Prostate gland (tissue), 2 donors: ENCODE measurements around the gene TDRD9. TPM values are rescaled to one million over a fixed set of nuclear protein-coding genes. Genes with fewer than 3 reads are reported as not detected.

Source experiments
- DNase-seq: peaks from one replicate; pipeline ENCODE4 v3.0.0-alpha.2; 2019; ENCODE audit warnings: low spot score
- H3K27ac ChIP-seq, 2 donors: fragments of 200-600 bp; sonication (generic); 2 replicates each; pipeline ENCODE4 v1.5.1; 2017 to 2019
- H3K27me3 ChIP-seq: fragments of 200-600 bp; sonication (generic); replicated peaks from 2 replicates; pipeline ENCODE4 v1.5.1; 2019; ENCODE audit not compliant: insufficient read depth
- H3K36me3 ChIP-seq, 2 donors: fragments of 200-600 bp; sonication (generic); 1 replicate in 1 of 2; 2 replicates in 1 of 2; pipeline versions ENCODE4 v1.5.1 to v1.8.1; 2017 to 2019
- H3K4me1 ChIP-seq: fragments of 200-600 bp; sonication (generic); replicated peaks from 2 replicates; pipeline ENCODE4 v1.5.1; 2019
- H3K4me3 ChIP-seq, 2 donors: fragments of 200-600 bp; sonication (generic); 2 replicates each; pipeline ENCODE4 v1.5.1; 2017 to 2019
- H3K9me3 ChIP-seq: fragments of 200-600 bp; sonication (generic); 2 replicates; pipeline ENCODE4 v1.5.1; 2017
- POLR2A ChIP-seq: fragments of 450-650 bp; IDR thresholded peaks from one replicate; pipeline ENCODE4 v1.6.1; 2016; ENCODE audit warnings: antibody characterized with exemption, mild to moderate bottlenecking
- POLR2AphosphoS5 ChIP-seq: sonication (generic); formaldehyde crosslinking; IDR thresholded peaks from one replicate; pipeline ENCODE4 v1.6.1; 2017; ENCODE audit warnings: antibody characterized with exemption
- WGBS: methylation state at CpG from one replicate; pipeline ENCODE4 v1.1.5; 2018; 5-methylcytosine and 5-hydroxymethylcytosine counted together
- intact Hi-C: fragments of 100-400 bp; cut with DNase I; formaldehyde crosslinking; loops from one replicate; pipeline ENCODE4 v1.14.2; 2022
- total RNA-seq, 2 donors: library from RNA; depleted of rRNA; stranded (reverse); fragments of >200 nt; gene quantifications; one replicate each; pipeline ENCODE4 v1.1.0, GENCODE V29; 2016
- TF ChIP-seq, protein P1 (sequence below), 4 experiments: fragments of 200-600 bp in 2 of 4; fragments of 450-650 bp in 2 of 4; sonication (generic) in 2 of 4; IDR thresholded peaks; 1 replicate in 3 of 4; 2 replicates in 1 of 4; pipeline ENCODE4 v1.5.1; 2016 to 2019; ENCODE audit warnings: antibody characterized with exemption in 4 of 4, mild to moderate bottlenecking in 2 of 4, moderate library complexity in 2 of 4

The TDRD9 gene
- total RNA-seq, 2 donors from 2014 or later: 0.64 to 18.2 TPM

- H3K4me3 ChIP-seq: no peak overlapping the region
- H3K27ac ChIP-seq: no peak overlapping the region
- intact Hi-C loops: no loop called here
- DNase-seq: no peak
- H3K9me3 ChIP-seq: no peaks in the 10 kb centered on the region
- WGBS: 84% methylated on average over 4 of the region's 4 CpGs
- TF ChIP-seq, protein P1, sequence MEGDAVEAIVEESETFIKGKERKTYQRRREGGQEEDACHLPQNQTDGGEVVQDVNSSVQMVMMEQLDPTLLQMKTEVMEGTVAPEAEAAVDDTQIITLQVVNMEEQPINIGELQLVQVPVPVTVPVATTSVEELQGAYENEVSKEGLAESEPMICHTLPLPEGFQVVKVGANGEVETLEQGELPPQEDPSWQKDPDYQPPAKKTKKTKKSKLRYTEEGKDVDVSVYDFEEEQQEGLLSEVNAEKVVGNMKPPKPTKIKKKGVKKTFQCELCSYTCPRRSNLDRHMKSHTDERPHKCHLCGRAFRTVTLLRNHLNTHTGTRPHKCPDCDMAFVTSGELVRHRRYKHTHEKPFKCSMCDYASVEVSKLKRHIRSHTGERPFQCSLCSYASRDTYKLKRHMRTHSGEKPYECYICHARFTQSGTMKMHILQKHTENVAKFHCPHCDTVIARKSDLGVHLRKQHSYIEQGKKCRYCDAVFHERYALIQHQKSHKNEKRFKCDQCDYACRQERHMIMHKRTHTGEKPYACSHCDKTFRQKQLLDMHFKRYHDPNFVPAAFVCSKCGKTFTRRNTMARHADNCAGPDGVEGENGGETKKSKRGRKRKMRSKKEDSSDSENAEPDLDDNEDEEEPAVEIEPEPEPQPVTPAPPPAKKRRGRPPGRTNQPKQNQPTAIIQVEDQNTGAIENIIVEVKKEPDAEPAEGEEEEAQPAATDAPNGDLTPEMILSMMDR (IDR thresholded peaks at IDR 0.05): no peak
- TF ChIP-seq POLR2AphosphoS5 (no peak), POLR2A (no peak)
- H3K27me3 ChIP-seq: no peaks in the 10 kb centered on the region
- H3K4me1 ChIP-seq: no peaks in the 10 kb centered on the region
- no peaks in the 10 kb centered on the region for H3K36me3 ChIP-seq
These were observed 72.7 kb downstream of the TDRD9 start for GRCh38 chr14:104001003-104001402.

GRCh38 chr14:104003616-104004015 lies 75.4 kb downstream of the TDRD9 start:
- 91% methylated on average over 6 of the region's 6 CpGs for WGBS
- no peaks in the 10 kb centered on the region for H3K9me3 ChIP-seq
- TF ChIP-seq, protein P1 (IDR thresholded peaks at IDR 0.05): no peak
- TF ChIP-seq POLR2AphosphoS5: no peak
- TF ChIP-seq POLR2A: no peak
- H3K4me1 ChIP-seq: no peaks in the 10 kb centered on the region
- no peak for DNase-seq
- intact Hi-C loops: no loop called here
- no peaks in the 10 kb centered on the region for H3K27me3 ChIP-seq
- no peaks in the 10 kb centered on the region for H3K36me3 ChIP-seq
- no peak overlapping the region for H3K4me3 ChIP-seq
- H3K27ac ChIP-seq: no peak overlapping the region

DNA sequence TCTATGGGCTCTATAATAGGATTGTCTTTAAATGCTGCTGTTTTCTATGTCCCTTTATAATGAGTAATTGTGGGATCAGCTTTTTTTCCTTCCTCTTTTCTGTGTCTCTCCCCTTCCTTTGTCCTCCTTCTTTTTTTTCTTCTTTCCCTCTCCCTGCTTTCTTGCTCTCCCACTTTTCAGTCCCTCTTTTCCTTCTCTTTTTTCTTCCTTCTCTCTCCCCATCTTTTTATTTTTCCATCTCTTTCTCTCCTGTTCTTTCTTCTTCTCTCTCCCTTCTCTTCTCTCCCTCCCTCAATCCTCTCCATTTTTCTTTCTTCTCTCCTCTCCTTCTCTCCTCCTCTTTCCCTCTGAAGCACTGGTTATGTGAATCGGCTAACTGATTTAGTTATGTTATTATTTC lies 76.6 kb downstream of the TDRD9 start:
- Histone ChIP-seq H3K4me1 (no peaks in the 10 kb centered on the region), H3K9me3 (no peaks in the 10 kb centered on the region), H3K27ac (no peak overlapping the region), H3K4me3 (no peak overlapping the region), H3K36me3 (no peaks in the 10 kb centered on the region), H3K27me3 (no peaks in the 10 kb centered on the region)
- intact Hi-C loops: no loop called here
- WGBS: 80% methylated on average over 1 of the region's 1 CpG
- no peak for DNase-seq
- TF ChIP-seq, protein P1 (IDR thresholded peaks at IDR 0.05): no peak
- TF ChIP-seq POLR2AphosphoS5 (no peak), POLR2A (no peak)

- intact Hi-C loops: no loop called here
- no peaks in the 10 kb centered on the region for H3K36me3 ChIP-seq
- H3K4me1 ChIP-seq: no peaks in the 10 kb centered on the region
- 83% methylated on average over 8 of the region's 8 CpGs for WGBS
- no peaks in the 10 kb centered on the region for H3K9me3 ChIP-seq
- H3K27me3 ChIP-seq: no peaks in the 10 kb centered on the region
- H3K4me3 ChIP-seq: no peak overlapping the region
- DNase-seq: no peak
- H3K27ac ChIP-seq: no peak overlapping the region
- no peak for TF ChIP-seq POLR2A
- TF ChIP-seq POLR2AphosphoS5: no peak
- TF ChIP-seq, protein P1 (IDR thresholded peaks at IDR 0.05): no peak
These were observed 77.2 kb downstream of the TDRD9 start for GRCh38 chr14:104005489-104005888.

GRCh38 chr14:104007121-104007520 lies 78.9 kb downstream of the TDRD9 start:
- intact Hi-C loops: no loop called here
- Histone ChIP-seq H3K4me1 (no peaks in the 10 kb centered on the region), H3K9me3 (no peaks in the 10 kb centered on the region), H3K4me3 (no peak overlapping the region), H3K27me3 (no peaks in the 10 kb centered on the region), H3K27ac (no peak overlapping the region), H3K36me3 (no peaks in the 10 kb centered on the region)
- WGBS: 88% methylated on average over 12 of the region's 12 CpGs
- TF ChIP-seq POLR2A (no peak), POLR2AphosphoS5 (no peak)
- TF ChIP-seq, protein P1 (IDR thresholded peaks at IDR 0.05): no peak
- no peak for DNase-seq
